HepG2 (cell line): ENCODE results near the gene ACSS2. TPM values are rescaled to one million over a fixed set of nuclear protein-coding genes. Genes with fewer than 3 reads are reported as not detected.

Source experiments
- ATAC-seq: fragments of 200-7000 bp; cut with Tn5 transposase; 3 replicates; pipeline ENCODE4 v1.9.1; 2020; ENCODE audit warnings: mild to moderate bottlenecking, moderate library complexity
- BruUV-seq: library from RNA; stranded (reverse); fragments of 400-500 nt; replicated peaks from 2 replicates; lab custom pipeline; 2021; lab: Mats Ljungman, UMichigan
- CTCF ChIA-PET: fragments of 300-600 bp; formaldehyde crosslinking; extraction: SDS; loops from one replicate; lab custom pipeline; 2021; ENCODE audit warnings: low total read pairs, inconsistent platforms, low intra/inter-chr PET ratio; lab: Yijun Ruan, JAX
- POLR2A ChIA-PET: fragments of 350-600 bp; sonication (Branson Sonifier 250); formaldehyde crosslinking; loops from one replicate; lab custom pipeline; 2020; ENCODE audit warnings: antibody characterized with exemption, inconsistent platforms; lab: Yijun Ruan, JAX
- DNase-seq: peaks from one replicate; pipeline ENCODE4 v3.0.0-alpha.2; 2015; ENCODE audit warnings: low spot score
- FAIRE-seq: peaks from 3 replicates; lab custom pipeline; 2011; peaks lifted over from hg19 to GRCh38; lab: Jason Lieb, UNC
- H2AFZ ChIP-seq: one replicate; pipeline ENCODE4 v1.6.1; 2011; ENCODE audit warnings: low read length, inconsistent platforms
- H3K27ac ChIP-seq: fragments of 300-600 bp; 3 replicates; pipeline ENCODE4 v1.8.0; 2011; ENCODE audit warnings: mixed run types, mild to moderate bottlenecking, mixed read lengths, low read length, inconsistent platforms; ENCODE audit not compliant: insufficient read depth; ENCODE audit errors: extremely low read length
- H3K27me3 ChIP-seq, 2 experiments: fragments of 200-600 bp in 1 of 2; 2 replicates in 1 of 2; 3 replicates in 1 of 2; pipeline versions ENCODE4 v1.6.0 to v1.8.0; 2011; ENCODE audit warnings: low read length in 2 of 2, mild to moderate bottlenecking in 2 of 2, moderate library complexity in 2 of 2, inconsistent platforms in 1 of 2; ENCODE audit not compliant: insufficient read depth in 2 of 2, control insufficient read depth in 1 of 2
- H3K36me3 ChIP-seq, 2 experiments: fragments of 200-600 bp in 1 of 2; replicated peaks in 1 of 2; 2 replicates in 1 of 2; 3 replicates in 1 of 2; pipeline versions ENCODE4 v1.5.1 to v1.8.0; 2011; ENCODE audit warnings: low read length in 2 of 2, inconsistent platforms in 1 of 2; ENCODE audit not compliant: insufficient read depth in 2 of 2, control insufficient read depth in 1 of 2
- H3K4me1 ChIP-seq: 2 replicates; pipeline ENCODE4 v1.5.1; 2012; ENCODE audit warnings: low read length, inconsistent platforms; ENCODE audit not compliant: insufficient read depth
- H3K4me2 ChIP-seq: 2 replicates; pipeline ENCODE4 v1.6.0; 2011; ENCODE audit warnings: low read depth, low read length, inconsistent platforms
- H3K4me3 ChIP-seq, 3 experiments: fragments of 200-600 bp in 1 of 3; sonication (generic), shearing (Covaris generic) in 1 of 3; replicated peaks in 1 of 3; 2 replicates each; pipeline ENCODE4 v1.5.1; 2011 to 2016; ENCODE audit warnings: low read length in 3 of 3, inconsistent platforms in 2 of 3, low read depth in 2 of 3, mild to moderate bottlenecking in 2 of 3, control low read depth in 1 of 3, mixed read lengths in 1 of 3; ENCODE audit not compliant: insufficient read depth in 1 of 3
- H3K79me2 ChIP-seq: one replicate; pipeline ENCODE4 v1.6.1; 2011; ENCODE audit warnings: low read length, inconsistent platforms; ENCODE audit not compliant: insufficient read depth
- H3K9ac ChIP-seq: 2 replicates; pipeline ENCODE4 v1.6.0; 2011; ENCODE audit warnings: mild to moderate bottlenecking, low read depth, low read length, inconsistent platforms; ENCODE audit not compliant: insufficient read depth
- H3K9me3 ChIP-seq: 2 replicates; pipeline ENCODE4 v1.5.1; 2012; ENCODE audit warnings: mild to moderate bottlenecking, low read length
- H4K20me1 ChIP-seq: 2 replicates; pipeline ENCODE4 v1.6.0; 2011; ENCODE audit warnings: inconsistent platforms, mild to moderate bottlenecking, low read length, moderate library complexity; ENCODE audit not compliant: insufficient read depth
- DR1 ChIP-seq: sonication (generic); formaldehyde crosslinking; IDR thresholded peaks from 2 replicates; pipeline ENCODE4 v1.8.0; 2021; ENCODE audit warnings: mild to moderate bottlenecking, missing genetic modification reagents, inconsistent platforms
- HNF4A ChIP-seq: sonication (generic); formaldehyde crosslinking; IDR thresholded peaks from 2 replicates; pipeline ENCODE4 v1.4.0; 2020; ENCODE audit warnings: missing genetic modification reagents
- HNF4G ChIP-seq, 2 experiments: sonication (generic) in 1 of 2; formaldehyde crosslinking in 1 of 2; IDR thresholded peaks; 2 replicates each; pipeline versions ENCODE4 v1.4.0 to v1.6.1; 2011 to 2020; ENCODE audit warnings: borderline replicate concordance in 2 of 2, low read depth in 2 of 2, mild to moderate bottlenecking in 2 of 2, low read length in 1 of 2, missing genetic modification reagents in 1 of 2, moderate library complexity in 1 of 2
- JUND ChIP-seq: sonication (generic); formaldehyde crosslinking; IDR thresholded peaks from 2 replicates; pipeline ENCODE4 v1.8.0; 2022; ENCODE audit warnings: mild to moderate bottlenecking, missing genetic modification reagents
- MED8 ChIP-seq: sonication (generic); formaldehyde crosslinking; IDR thresholded peaks from 2 replicates; pipeline ENCODE4 v1.8.1; 2023; ENCODE audit warnings: mild to moderate bottlenecking, missing genetic modification reagents; ENCODE audit not compliant: insufficient replicate concordance
- MYC ChIP-seq: sonication (generic); formaldehyde crosslinking; IDR thresholded peaks from 2 replicates; pipeline ENCODE4 v1.9.0; 2021; ENCODE audit warnings: missing genetic modification reagents, borderline replicate concordance
- PHF20 ChIP-seq: sonication (generic); formaldehyde crosslinking; IDR thresholded peaks from 2 replicates; pipeline ENCODE4 v1.5.0; 2020; ENCODE audit warnings: mild to moderate bottlenecking, missing genetic modification reagents
- RORA ChIP-seq: sonication (generic); formaldehyde crosslinking; IDR thresholded peaks from 2 replicates; pipeline ENCODE4 v1.5.0; 2020; ENCODE audit warnings: mild to moderate bottlenecking, missing genetic modification reagents, moderate library complexity
- SP4 ChIP-seq: sonication (generic); formaldehyde crosslinking; IDR thresholded peaks from 2 replicates; pipeline ENCODE4 v1.8.1; 2023; ENCODE audit warnings: mild to moderate bottlenecking, missing genetic modification reagents
- SRSF1 ChIP-seq: fragments of 200-400 bp; formaldehyde crosslinking; optimal IDR thresholded peaks from 2 replicates; pipeline ENCODE3; 2017; ENCODE audit warnings: mild to moderate bottlenecking, low read depth, low read length, moderate library complexity
- SRY ChIP-seq: sonication (generic); formaldehyde crosslinking; IDR thresholded peaks from 2 replicates; pipeline ENCODE4 v1.8.0; 2022; ENCODE audit warnings: mild to moderate bottlenecking, missing genetic modification reagents
- TRIM24 ChIP-seq: sonication (generic); formaldehyde crosslinking; IDR thresholded peaks from 2 replicates; pipeline ENCODE4 v1.8.0; 2022; ENCODE audit warnings: mild to moderate bottlenecking, missing genetic modification reagents
- ZBTB38 ChIP-seq: sonication (generic); formaldehyde crosslinking; IDR thresholded peaks from 2 replicates; pipeline ENCODE4 v1.5.1; 2020; ENCODE audit warnings: mild to moderate bottlenecking, missing genetic modification reagents
- ZFYVE20 ChIP-seq: sonication (generic); formaldehyde crosslinking; IDR thresholded peaks from 2 replicates; pipeline ENCODE4 v1.8.0; 2023; ENCODE audit warnings: low read depth, mild to moderate bottlenecking, moderate library complexity, missing genetic modification reagents, borderline replicate concordance
- ZZZ3 ChIP-seq: sonication (generic); formaldehyde crosslinking; IDR thresholded peaks from 2 replicates; pipeline ENCODE4 v1.4.0; 2020; ENCODE audit warnings: missing genetic modification reagents, mild to moderate bottlenecking, borderline replicate concordance
- WGBS: methylation state at CpG from one replicate; pipeline ENCODE4 v1.1.6; 2017; ENCODE audit warnings: low lambda C conversion rate; 5-methylcytosine and 5-hydroxymethylcytosine counted together
- in situ Hi-C: cut with HindIII; loops from 2 replicates; pipeline ENCODE4 v1.10.0; 2017; ENCODE audit warnings: low pct_unique_long_range_greater_than_20kb; ENCODE audit not compliant: extremely low pct_ligation_motif_present
- intact Hi-C: fragments of 100-400 bp; cut with micrococcal nuclease; formaldehyde crosslinking; loops from one replicate; pipeline ENCODE4 v1.10.0; 2022; ENCODE audit not compliant: unreplicated experiment
- polyA plus RNA-seq, 8 experiments: library from polyadenylated mRNA; depleted of rRNA in 3 of 8; stranded (reverse) in 7 of 8; unstranded in 1 of 8; fragments of >200 nt; fragmentation: Illumina TruSeq in 4 of 8; extraction: Trizol in 4 of 8; gene quantifications; 2 replicates each; pipeline versions ENCODE4 v1.2.1 to v1.2.3, GENCODE V29; 2011 to 2016; ENCODE audit warnings: low read depth in 4 of 8, missing spikeins in 1 of 8, mixed read lengths in 1 of 8; ENCODE audit not compliant: insufficient read depth in 1 of 8
- total RNA-seq, 5 experiments: library from RNA; depleted of rRNA; stranded (reverse); fragments of >200 nt; fragmentation: Illumina TruSeq; extraction: Trizol; gene quantifications; 2 replicates each; pipeline ENCODE4 v1.2.3, GENCODE V29; 2016; ENCODE audit warnings: low read depth in 1 of 5
- TF ChIP-seq, protein P1 (sequence below): sonication (generic); formaldehyde crosslinking; IDR thresholded peaks from 2 replicates; pipeline ENCODE4 v1.5.1; 2020; ENCODE audit warnings: missing genetic modification reagents, mild to moderate bottlenecking, borderline replicate concordance
- TF ChIP-seq, protein P2 (sequence below): sonication (generic); formaldehyde crosslinking; IDR thresholded peaks from 2 replicates; pipeline ENCODE4 v1.8.1; 2023; ENCODE audit warnings: mild to moderate bottlenecking, moderate library complexity, missing genetic modification reagents

Gene ACSS2
- total and polyA plus RNA-seq, 2 of the 13 experiments (the other 11 are each of a cell fraction or from before 2014, with no cell fraction given) = 72.8 to 89.7 TPM

DNA sequence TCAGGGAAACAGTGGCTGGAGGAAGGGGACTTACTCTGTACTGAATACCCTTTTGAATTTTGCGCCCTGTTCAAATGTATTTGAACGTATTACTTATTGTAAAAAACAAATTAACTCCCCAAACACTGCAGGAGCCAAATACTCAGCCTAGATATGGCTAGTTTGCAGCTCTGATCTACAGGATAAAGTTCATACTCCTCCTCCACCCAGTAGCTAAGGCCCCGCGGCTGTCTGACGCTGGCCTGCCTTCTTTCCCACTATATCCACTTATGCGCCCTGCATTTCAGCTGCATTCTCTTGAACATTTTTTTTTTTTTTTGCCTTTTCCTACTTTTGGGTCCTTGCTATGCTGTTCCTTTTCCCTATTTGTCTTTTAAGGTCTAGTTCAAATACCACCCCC lies 72.7 kb downstream of the ACSS2 start:
- 73% methylated on average over 6 of the region's 6 CpGs for WGBS
- Histone ChIP-seq H3K27ac (peak overlapping the region; percentile 12), H3K4me3 (no peak overlapping the region), H3K4me1 (peaks cover 34% of the 10 kb centered on the region), H3K27me3 (no peaks in the 10 kb centered on the region), H3K79me2 (no peaks in the 10 kb centered on the region), H2AFZ (no peak overlapping the region), H3K36me3 (peaks cover 8 to 28% of the 10 kb centered on the region in 2 experiments; a peak in 4 of 5 replicates), H3K9me3 (no peaks in the 10 kb centered on the region), H3K4me2 (no peak overlapping the region), H4K20me1 (no peaks in the 10 kb centered on the region), H3K9ac (no peak overlapping the region)
- in situ Hi-C loops (no loop called here), intact Hi-C loops (no loop called here)
- FAIRE-seq = peak; percentile 56
- POLR2A ChIA-PET = no interaction called here
- no peak for DNase-seq
- CTCF ChIA-PET = no interaction called here
- TF ChIP-seq ZBTB38 (CRISPR knock-in tag) = peak; percentile 54; the same call in 1 of the 2 replicates
- no peak for TF ChIP-seq RORA (CRISPR knock-in tag)
- 0 out of 2 replicates have a peak, but pooled peaks have one; percentile 13 for TF ChIP-seq HNF4A (CRISPR knock-in tag)
- 0 out of 2 replicates have a peak, but pooled peaks have one; percentile 9 for TF ChIP-seq HNF4G (IDR thresholded peaks at IDR 0.05; ENCODE audit: borderline replicate concordance, low read depth, low read length)
- TF ChIP-seq HNF4G (CRISPR knock-in tag; IDR thresholded peaks at IDR 0.05; ENCODE audit: borderline replicate concordance, low read depth) = no peak
- BruUV-seq = no TSS peak
- peak; percentile 79 for ATAC-seq

DNA sequence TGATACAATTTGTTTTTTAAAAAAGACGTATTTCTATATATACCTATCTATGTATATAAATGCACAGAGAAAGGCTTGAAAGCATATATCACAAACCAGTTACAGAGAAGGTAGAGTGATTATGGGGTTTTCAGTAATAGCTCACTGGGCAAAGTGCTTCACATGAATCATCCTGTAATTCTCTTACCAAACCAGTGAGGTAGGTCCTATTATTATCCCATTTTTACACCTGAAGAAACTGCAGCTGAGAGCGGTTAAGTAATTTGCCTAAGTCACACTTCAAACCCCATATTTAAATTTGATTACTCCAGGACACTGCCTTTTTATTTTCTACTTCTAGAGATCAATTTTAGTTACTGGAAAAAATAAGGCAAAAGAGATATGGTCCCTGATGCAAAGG lies 74.8 kb downstream of the ACSS2 start:
- DNase-seq (no peak), FAIRE-seq (no peak), ATAC-seq (no peak)
- no peak overlapping the region for H3K9ac ChIP-seq
- no TSS peak for BruUV-seq
- no peak overlapping the region for H3K4me3 ChIP-seq
- no peaks in the 10 kb centered on the region; a peak in 1 of 5 replicates for H3K27me3 ChIP-seq
- no peaks in the 10 kb centered on the region for H4K20me1 ChIP-seq
- 98% methylated on average over 2 of the region's 2 CpGs for WGBS
- ChIA-PET POLR2A (no interaction called here), CTCF (no interaction called here)
- peaks cover 6% of the 10 kb centered on the region for H3K79me2 ChIP-seq
- H3K27ac ChIP-seq = no peak overlapping the region
- TF ChIP-seq, protein P1, sequence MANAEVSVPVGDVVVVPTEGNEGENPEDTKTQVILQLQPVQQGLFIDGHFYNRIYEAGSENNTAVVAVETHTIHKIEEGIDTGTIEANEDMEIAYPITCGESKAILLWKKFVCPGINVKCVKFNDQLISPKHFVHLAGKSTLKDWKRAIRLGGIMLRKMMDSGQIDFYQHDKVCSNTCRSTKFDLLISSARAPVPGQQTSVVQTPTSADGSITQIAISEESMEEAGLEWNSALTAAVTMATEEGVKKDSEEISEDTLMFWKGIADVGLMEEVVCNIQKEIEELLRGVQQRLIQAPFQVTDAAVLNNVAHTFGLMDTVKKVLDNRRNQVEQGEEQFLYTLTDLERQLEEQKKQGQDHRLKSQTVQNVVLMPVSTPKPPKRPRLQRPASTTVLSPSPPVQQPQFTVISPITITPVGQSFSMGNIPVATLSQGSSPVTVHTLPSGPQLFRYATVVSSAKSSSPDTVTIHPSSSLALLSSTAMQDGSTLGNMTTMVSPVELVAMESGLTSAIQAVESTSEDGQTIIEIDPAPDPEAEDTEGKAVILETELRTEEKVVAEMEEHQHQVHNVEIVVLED (CRISPR knock-in tag) = no peak
- TF ChIP-seq MED8 (CRISPR knock-in tag) (no peak), DR1 (CRISPR knock-in tag) (no peak), PHF20 (no peak), ZZZ3 (CRISPR knock-in tag) (no peak), JUND (no peak), SP4 (CRISPR knock-in tag) (no peak), ZFYVE20 (CRISPR knock-in tag) (no peak), SRSF1 (no peak), TRIM24 (no peak), SRY (CRISPR knock-in tag) (no peak), MYC (no peak)
- TF ChIP-seq, protein P2, sequence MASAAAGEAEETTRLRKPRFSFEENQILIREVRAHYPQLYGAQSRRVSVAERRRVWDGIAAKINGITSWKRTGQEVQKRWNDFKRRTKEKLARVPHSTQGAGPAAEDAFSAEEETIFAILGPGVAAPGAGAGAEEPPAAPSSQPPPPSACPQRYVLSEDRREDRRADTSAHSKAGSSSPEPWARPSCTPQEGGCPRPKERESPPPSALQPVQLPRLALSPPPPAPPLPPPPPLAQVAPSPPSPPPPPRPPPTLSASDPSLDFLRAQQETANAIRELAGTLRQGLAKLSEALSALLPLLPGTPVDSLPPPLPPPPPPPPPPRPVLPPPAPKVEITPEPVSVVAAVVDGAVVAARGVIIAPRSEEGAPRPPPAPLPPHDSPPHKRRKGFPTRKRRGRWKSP (CRISPR knock-in tag) = no peak
- no peak overlapping the region for H3K4me2 ChIP-seq
- H2AFZ ChIP-seq = no peak overlapping the region
- H3K9me3 ChIP-seq = no peaks in the 10 kb centered on the region
- intact Hi-C loops = no loop called here
- peaks cover 2 to 14% of the 10 kb centered on the region in 2 experiments; a peak in 4 of 5 replicates for H3K36me3 ChIP-seq
- in situ Hi-C loops = no loop called here
- H3K4me1 ChIP-seq = peaks cover 44% of the 10 kb centered on the region
